Retinal pigment epithelial cell (primary cell): ENCODE results near the gene SCNN1A.
A peak's percentile ranks its signal among the peaks of the same experiment; 100 is the strongest.

Experiments
- DNase-seq: peaks from one replicate; pipeline ENCODE4 v3.0.0-alpha.2; 2010; ENCODE audit warnings: low read depth
- H3K4me3 ChIP-seq: 2 replicates; pipeline ENCODE4 v1.5.1; 2011; ENCODE audit warnings: mild to moderate bottlenecking, low read length, control low read depth, moderate library complexity
- CTCF ChIP-seq: conservative IDR thresholded peaks from 2 replicates; pipeline ENCODE4 v1.5.1; 2011; ENCODE audit warnings: low read depth, low read length, control low read depth, inconsistent platforms

SCNN1A gene

DNA sequence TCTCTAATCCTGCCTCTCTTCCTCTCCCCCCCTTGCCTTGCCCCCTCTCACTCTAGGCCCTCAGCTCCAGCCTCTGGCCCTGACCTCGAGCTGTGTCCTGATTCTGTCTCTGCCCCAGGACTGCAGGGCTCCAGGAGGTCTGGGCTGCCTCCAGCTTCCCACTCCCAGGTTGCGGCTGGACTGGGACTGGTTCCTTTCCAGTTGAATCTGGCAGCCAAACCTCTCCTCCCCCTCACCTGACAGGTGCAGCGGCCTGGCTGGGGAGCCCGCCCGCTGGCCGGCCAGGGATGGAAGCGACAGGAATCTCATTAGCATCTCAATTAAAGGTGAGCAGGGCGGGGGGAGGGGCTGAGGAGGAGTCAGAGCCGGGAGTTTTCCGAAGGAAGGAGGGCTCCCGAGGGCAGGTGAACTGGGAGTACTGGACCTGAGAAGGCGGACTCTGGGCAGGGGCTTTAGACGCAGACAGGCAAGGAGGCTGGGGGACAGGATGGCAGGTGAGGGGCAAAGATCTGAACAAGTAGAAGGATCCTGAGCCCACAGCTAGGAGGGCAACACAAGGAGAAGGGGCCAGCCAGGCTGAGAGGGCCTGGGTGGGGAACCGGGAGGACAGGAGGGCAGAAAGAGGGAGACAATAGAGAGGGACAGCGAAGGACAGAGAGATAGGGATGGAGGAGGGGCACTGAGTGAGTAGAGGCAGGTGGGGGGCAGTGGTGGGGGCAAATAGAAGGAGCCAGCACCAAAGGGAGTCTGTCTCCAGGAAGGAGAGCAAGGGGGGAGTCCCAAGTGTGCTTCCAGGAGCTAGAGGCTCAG is at the start of gene SCNN1A:
Gene SCNN1A, minus strand, starts transcription at position 295 of the 810 bp plus-strand sequence. CDS start 780 bp downstream, outside the sequence.
- DNase-seq: no peak
- H3K4me3 ChIP-seq: no peak within 1 kb of the TSS
- no peak for TF ChIP-seq CTCF

GRCh38 chr12:6424866-6425265 is 49.5 kb upstream of the SCNN1A start:
- no peak for DNase-seq
- H3K4me3 ChIP-seq: no peak overlapping the region
- no peak for TF ChIP-seq CTCF

- TF ChIP-seq CTCF: no peak
Observed at GRCh38 chr12:6424008-6424347, 48.6 kb upstream of the SCNN1A start.

DNA sequence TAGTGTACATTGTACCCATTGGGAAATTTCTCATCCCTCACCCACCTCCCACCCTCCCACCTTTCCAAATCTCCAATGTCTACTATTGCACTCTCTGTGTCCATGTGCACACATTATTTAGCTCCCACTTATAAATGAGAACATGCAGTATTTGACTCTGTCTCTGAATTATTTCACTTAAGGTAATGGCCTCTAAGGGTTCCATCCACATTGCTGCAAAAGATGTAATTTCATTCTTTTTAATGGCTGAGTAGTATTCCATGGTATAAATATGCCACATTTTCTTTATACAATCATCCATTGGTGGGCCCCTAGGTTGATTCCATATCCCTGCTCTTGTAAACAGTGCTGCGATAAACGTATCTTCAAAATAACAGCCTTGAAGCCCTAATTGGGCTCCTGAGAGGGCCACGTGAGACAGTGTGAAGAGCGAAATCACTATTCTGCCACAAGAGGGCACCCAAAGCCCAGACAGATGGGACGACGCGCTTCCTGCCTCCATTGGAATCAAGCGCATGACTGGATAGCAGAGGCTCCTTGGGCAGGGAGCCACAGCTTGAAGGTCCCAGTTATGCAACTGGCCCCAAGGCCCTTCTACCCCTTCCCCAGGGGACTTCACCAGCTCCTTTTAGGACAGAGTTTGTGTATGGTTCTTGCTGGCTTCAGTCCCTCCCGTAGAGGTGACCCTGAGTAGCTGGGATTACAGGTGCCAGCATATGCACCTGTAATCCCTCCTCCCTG is 48.1 kb upstream of the SCNN1A start:
- peak; percentile 62 for DNase-seq
- TF ChIP-seq CTCF: peak; percentile 78
- no peak overlapping the region for H3K4me3 ChIP-seq

More at GRCh38 chr12:6424008-6424347, 48.6 kb upstream of the SCNN1A start:
- no peak overlapping the region for H3K4me3 ChIP-seq
- DNase-seq: no peak

GRCh38 chr12:6420364-6420763 is 45.0 kb upstream of the SCNN1A start:
- TF ChIP-seq CTCF: no peak
- no peak overlapping the region for H3K4me3 ChIP-seq
- DNase-seq: no peak

- DNase-seq: no peak
- no peak for TF ChIP-seq CTCF
- no peak overlapping the region for H3K4me3 ChIP-seq
Observed at GRCh38 chr12:6418796-6419195, 43.4 kb upstream of the SCNN1A start.
